ENCODE measurements around the gene DCC.

DCC gene

GRCh38 chr18:53224128-53224778, 884.3 kb downstream of the DCC start:
- DNase-seq (ENCODE audit: low read depth): no peak

GRCh38 chr18:53225567-53226325, 885.7 kb downstream of the DCC start:
- no peak for DNase-seq (ENCODE audit: low read depth)

GRCh38 chr18:53234610-53235009, 894.6 kb downstream of the DCC start:
- no peak for DNase-seq (ENCODE audit: low read depth)

GRCh38 chr18:53241161-53241560, 901.2 kb downstream of the DCC start:
- DNase-seq (ENCODE audit: low read depth): no peak

GRCh38 chr18:53253789-53254188, 913.8 kb downstream of the DCC start:
- no peak for DNase-seq (ENCODE audit: low read depth)

- no peak for DNase-seq (ENCODE audit: low read depth)
These were observed 914.3 kb downstream of the DCC start for GRCh38 chr18:53254265-53254664.

GRCh38 chr18:53261241-53261640, 921.2 kb downstream of the DCC start:
- no peak for DNase-seq (ENCODE audit: low read depth)

GRCh38 chr18:53266850-53267249, 926.9 kb downstream of the DCC start:
- no peak for DNase-seq (ENCODE audit: low read depth)

GRCh38 chr18:53268455-53268854, 928.5 kb downstream of the DCC start:
- DNase-seq (ENCODE audit: low read depth): no peak

- DNase-seq (ENCODE audit: low read depth): no peak
These were observed 941.4 kb downstream of the DCC start for GRCh38 chr18:53281406-53281805.

GRCh38 chr18:53283708-53284107, 943.7 kb downstream of the DCC start:
- no peak for DNase-seq (ENCODE audit: low read depth)

- no peak for DNase-seq (ENCODE audit: low read depth)
These were observed 965.5 kb downstream of the DCC start for GRCh38 chr18:53305461-53305860.

- DNase-seq (ENCODE audit: low read depth): no peak
These were observed 979.6 kb downstream of the DCC start for GRCh38 chr18:53319628-53320027.

GRCh38 chr18:53322163-53322562, 982.2 kb downstream of the DCC start:
- DNase-seq (ENCODE audit: low read depth): no peak

GRCh38 chr18:53324353-53324752, 984.4 kb downstream of the DCC start:
- DNase-seq (ENCODE audit: low read depth): no peak

GRCh38 chr18:53360501-53361443, 1020.8 kb downstream of the DCC start:
- DNase-seq (ENCODE audit: low read depth): no peak

- no peak for DNase-seq (ENCODE audit: low read depth)
These were observed 1035.6 kb downstream of the DCC start for GRCh38 chr18:53375621-53376020.

- DNase-seq (ENCODE audit: low read depth): no peak
These were observed 1040.2 kb downstream of the DCC start for GRCh38 chr18:53380063-53380639.

- DNase-seq (ENCODE audit: low read depth): no peak
These were observed 1042.9 kb downstream of the DCC start for GRCh38 chr18:53382870-53383269.

GRCh38 chr18:53385889-53386288, 1045.9 kb downstream of the DCC start:
- no peak for DNase-seq (ENCODE audit: low read depth)

- no peak for DNase-seq (ENCODE audit: low read depth)
These were observed 1047.6 kb downstream of the DCC start for GRCh38 chr18:53387581-53387980.

- DNase-seq (ENCODE audit: low read depth): no peak
These were observed 1062.7 kb downstream of the DCC start for GRCh38 chr18:53402670-53403069.

Measured in stimulated activated CD4-positive, alpha-beta T cell treated with anti-CD3 and anti-CD28 coated beads, Interleukin-2, amount 100 ng/mL, for 4 hours (primary cell).